ENCODE measurements around the gene ADPRHL1.

DNA sequence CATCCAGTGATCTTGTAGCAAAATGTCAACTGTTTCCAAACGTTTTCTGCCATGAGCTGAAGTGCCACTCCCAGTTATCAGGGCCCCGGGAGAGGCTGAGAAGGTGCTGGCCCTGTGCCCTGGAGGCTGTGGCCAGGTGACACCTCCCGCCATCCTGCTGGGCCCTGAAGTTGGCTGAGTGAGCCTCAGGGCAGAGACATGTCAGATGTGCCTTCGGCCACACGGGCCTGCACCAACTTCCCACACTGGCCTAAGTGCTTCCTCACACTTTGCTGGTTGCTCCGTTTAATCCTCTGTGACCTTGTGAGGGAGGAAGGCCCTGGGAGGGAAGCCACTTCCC is 4.8 kb downstream of the ADPRHL1 start:
- TF ChIP-seq, protein P1, sequence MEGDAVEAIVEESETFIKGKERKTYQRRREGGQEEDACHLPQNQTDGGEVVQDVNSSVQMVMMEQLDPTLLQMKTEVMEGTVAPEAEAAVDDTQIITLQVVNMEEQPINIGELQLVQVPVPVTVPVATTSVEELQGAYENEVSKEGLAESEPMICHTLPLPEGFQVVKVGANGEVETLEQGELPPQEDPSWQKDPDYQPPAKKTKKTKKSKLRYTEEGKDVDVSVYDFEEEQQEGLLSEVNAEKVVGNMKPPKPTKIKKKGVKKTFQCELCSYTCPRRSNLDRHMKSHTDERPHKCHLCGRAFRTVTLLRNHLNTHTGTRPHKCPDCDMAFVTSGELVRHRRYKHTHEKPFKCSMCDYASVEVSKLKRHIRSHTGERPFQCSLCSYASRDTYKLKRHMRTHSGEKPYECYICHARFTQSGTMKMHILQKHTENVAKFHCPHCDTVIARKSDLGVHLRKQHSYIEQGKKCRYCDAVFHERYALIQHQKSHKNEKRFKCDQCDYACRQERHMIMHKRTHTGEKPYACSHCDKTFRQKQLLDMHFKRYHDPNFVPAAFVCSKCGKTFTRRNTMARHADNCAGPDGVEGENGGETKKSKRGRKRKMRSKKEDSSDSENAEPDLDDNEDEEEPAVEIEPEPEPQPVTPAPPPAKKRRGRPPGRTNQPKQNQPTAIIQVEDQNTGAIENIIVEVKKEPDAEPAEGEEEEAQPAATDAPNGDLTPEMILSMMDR (conservative IDR thresholded peaks at IDR 0.05; ENCODE audit: low read length): no peak
- no peak for TF ChIP-seq EZH2phosphoT487 (IDR thresholded peaks at IDR 0.05; ENCODE audit: borderline replicate concordance)

Measured in Loucy (cell line).